GM23338 (cell line): ENCODE measurements around the gene ST6GALNAC3. TPM values are rescaled to one million over a fixed set of nuclear protein-coding genes. Genes with fewer than 3 reads are reported as not detected.

ENCODE experiments used
- ATAC-seq: fragments of 200-7000 bp; cut with Tn5 transposase; 3 replicates; pipeline ENCODE4 v1.9.1; 2020
- DNase-seq: peaks from one replicate; pipeline ENCODE4 v3.0.0-alpha.2; 2015; ENCODE audit warnings: low spot score
- H2AFZ ChIP-seq: fragments of 200-600 bp; sonication (generic); 2 replicates; pipeline ENCODE4 v1.8.0; 2016; ENCODE audit warnings: antibody characterized with exemption, mild to moderate bottlenecking, moderate library complexity
- H3F3A ChIP-seq: fragments of 200-600 bp; sonication (generic); replicated peaks from 2 replicates; pipeline ENCODE4 v1.8.0; 2017; ENCODE audit warnings: antibody characterized with exemption, mixed run types, low read depth
- H3K27ac ChIP-seq: fragments of 200-600 bp; sonication (generic); 2 replicates; pipeline ENCODE4 v1.6.1; 2016; ENCODE audit warnings: low read depth
- H3K27me3 ChIP-seq: fragments of 200-600 bp; sonication (generic); 2 replicates; pipeline ENCODE4 v1.8.0; 2016; ENCODE audit warnings: mild to moderate bottlenecking, mixed run types, moderate library complexity; ENCODE audit not compliant: insufficient read depth
- H3K36me3 ChIP-seq: fragments of 200-600 bp; sonication (generic); 2 replicates; pipeline ENCODE4 v1.8.0; 2016; ENCODE audit warnings: mild to moderate bottlenecking; ENCODE audit not compliant: insufficient read depth
- H3K4me1 ChIP-seq: fragments of 200-600 bp; sonication (generic); 2 replicates; pipeline ENCODE4 v1.8.0; 2016; ENCODE audit warnings: mild to moderate bottlenecking, moderate library complexity; ENCODE audit not compliant: insufficient read depth
- H3K4me2 ChIP-seq: fragments of 200-600 bp; sonication (generic); 2 replicates; pipeline ENCODE4 v1.7.1; 2017; ENCODE audit warnings: mixed run types
- H3K4me3 ChIP-seq: fragments of 200-600 bp; sonication (generic); 2 replicates; pipeline ENCODE4 v1.6.1; 2016; ENCODE audit warnings: mixed run types
- H3K79me2 ChIP-seq: fragments of 200-600 bp; sonication (generic); replicated peaks from 2 replicates; pipeline ENCODE4 v1.8.0; 2017; ENCODE audit warnings: mild to moderate bottlenecking; ENCODE audit not compliant: insufficient read depth
- H3K9me2 ChIP-seq: fragments of 200-600 bp; sonication (generic); 2 replicates; pipeline ENCODE4 v1.8.0; 2017; ENCODE audit not compliant: insufficient read depth
- H4K20me1 ChIP-seq: fragments of 200-600 bp; sonication (generic); replicated peaks from 2 replicates; pipeline ENCODE4 v1.8.0; 2017; ENCODE audit warnings: mild to moderate bottlenecking; ENCODE audit not compliant: insufficient read depth
- H3K27ac Mint-ChIP-seq: 2 replicates; pipeline ENCODE4 v1.8.0; 2020; ENCODE audit warnings: inconsistent platforms, mild to moderate bottlenecking, moderate library complexity, mixed read lengths
- H3K27me3 Mint-ChIP-seq: 3 replicates; pipeline ENCODE4 v1.8.0; 2022; ENCODE audit warnings: low read depth, mild to moderate bottlenecking, moderate library complexity, mixed read lengths, inconsistent platforms; ENCODE audit not compliant: insufficient read depth, poor library complexity
- H3K36me3 Mint-ChIP-seq: 3 replicates; pipeline ENCODE4 v1.8.0; 2021; ENCODE audit warnings: low read depth, mild to moderate bottlenecking, inconsistent platforms, moderate library complexity, mixed read lengths
- H3K4me1 Mint-ChIP-seq: 3 replicates; pipeline ENCODE4 v1.8.0; 2020; ENCODE audit warnings: mild to moderate bottlenecking, inconsistent platforms, mixed read lengths
- H3K4me3 Mint-ChIP-seq: 3 replicates; pipeline ENCODE4 v1.8.0; 2021; ENCODE audit warnings: moderate library complexity, mild to moderate bottlenecking, inconsistent platforms, mixed read lengths
- H3K9me3 Mint-ChIP-seq: 3 replicates; pipeline ENCODE4 v1.8.0; 2020; ENCODE audit warnings: moderate library complexity, mild to moderate bottlenecking, inconsistent platforms, mixed read lengths
- CREB1 ChIP-seq: fragments of 250-450 bp; sonication (Bioruptor Pico); IDR thresholded peaks from 2 replicates; pipeline ENCODE4 v1.5.0; 2020; ENCODE audit warnings: low read depth, mild to moderate bottlenecking, moderate library complexity
- CTCF ChIP-seq, 2 experiments: fragments of 200-600 bp in 1 of 2; sonication (generic) in 1 of 2; conservative IDR thresholded peaks; 2 replicates each; pipeline versions ENCODE4 v1.5.1 to v1.6.1; 2016 to 2017; ENCODE audit warnings: antibody characterized with exemption in 2 of 2, low read depth in 2 of 2, mild to moderate bottlenecking in 2 of 2, moderate library complexity in 1 of 2
- ETS1 ChIP-seq: IDR thresholded peaks from 2 replicates; pipeline ENCODE4 v1.6.1; 2016; ENCODE audit warnings: antibody characterized with exemption
- EZH2 ChIP-seq: fragments of 200-600 bp; sonication (generic); IDR thresholded peaks from one replicate; pipeline ENCODE4 v1.8.0; 2017; ENCODE audit warnings: antibody characterized with exemption, mild to moderate bottlenecking, low read depth; ENCODE audit not compliant: unreplicated experiment
- EZH2phosphoT487 ChIP-seq: fragments of 200-600 bp; sonication (generic); IDR thresholded peaks from one replicate; pipeline ENCODE4 v1.8.1; 2018; ENCODE audit warnings: antibody characterized with exemption; ENCODE audit not compliant: unreplicated experiment
- JUNB ChIP-seq: IDR thresholded peaks from one replicate; pipeline ENCODE4 v1.6.1; 2016; ENCODE audit warnings: antibody characterized with exemption; ENCODE audit not compliant: unreplicated experiment
- NANOG ChIP-seq: IDR thresholded peaks from 2 replicates; pipeline ENCODE4 v1.6.1; 2016; ENCODE audit warnings: antibody characterized with exemption, borderline replicate concordance
- STAT1 ChIP-seq: IDR thresholded peaks from one replicate; pipeline ENCODE4 v1.6.1; 2016; ENCODE audit warnings: antibody characterized with exemption; ENCODE audit not compliant: unreplicated experiment
- ZNF114 ChIP-seq: fragments of 250-450 bp; sonication (Bioruptor Pico); IDR thresholded peaks from 2 replicates; pipeline ENCODE4 v1.5.0; 2020; ENCODE audit warnings: mild to moderate bottlenecking, moderate library complexity
- polyA plus RNA-seq: library from polyadenylated mRNA; unstranded; fragments of >200 nt; fragmentation: Nextera tagmentation; extraction: Ambion mirVana; gene quantifications from 2 replicates; pipeline ENCODE4 v1.2.1, GENCODE V29; 2016
- total RNA-seq: library from RNA; depleted of rRNA; stranded (reverse); fragments of >200 nt; shearing (Covaris generic); gene quantifications from 2 replicates; pipeline ENCODE4 v1.2.3, GENCODE V29; 2014
- TF ChIP-seq, protein P1 (sequence below): fragments of 250-450 bp; sonication (Bioruptor Pico); IDR thresholded peaks from 2 replicates; pipeline ENCODE4 v1.5.0; 2020; ENCODE audit warnings: mild to moderate bottlenecking, moderate library complexity

The ST6GALNAC3 gene
- total and polyA plus RNA-seq, 2 experiments from 2014 or later, result 4.7 to 11.6 TPM

DNA sequence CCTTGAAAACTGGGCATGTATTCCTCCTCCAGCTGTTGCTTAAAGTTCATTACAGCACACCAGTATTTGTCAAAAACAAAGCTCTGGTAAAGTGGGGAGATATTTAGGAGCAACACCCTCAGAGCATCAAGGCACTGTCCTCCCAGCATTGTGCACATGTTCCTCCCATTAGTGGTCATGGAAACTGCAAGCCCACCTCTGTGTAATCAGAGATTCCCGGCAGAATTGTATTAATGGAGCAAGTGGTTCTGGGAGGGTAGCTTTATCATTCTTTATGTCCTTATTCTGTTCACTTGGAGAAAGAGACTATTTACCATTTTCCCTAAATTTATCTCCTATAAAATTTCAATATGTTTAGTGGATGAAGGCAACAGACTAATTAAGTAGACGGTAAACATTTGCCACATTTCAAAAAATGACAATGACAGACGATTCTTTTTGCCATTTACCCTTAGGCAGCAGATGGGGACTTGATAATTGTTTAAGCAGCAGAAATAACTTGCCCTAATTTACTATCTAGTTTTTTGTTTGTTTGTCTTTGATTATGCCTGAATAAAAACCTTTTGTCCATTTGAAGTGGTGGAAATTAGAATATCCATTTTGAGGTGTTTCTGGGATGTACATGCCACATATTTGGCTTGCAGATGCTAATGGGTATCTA lies 503.1 kb downstream of the ST6GALNAC3 start:
- H3K4me3 ChIP-seq, result no peak overlapping the region

More for the DNA sequence above, 503.1 kb downstream of the ST6GALNAC3 start:
- TF ChIP-seq CREB1 (CRISPR knock-in tag) (no peak), NANOG (no peak), EZH2 (no peak), JUNB (no peak), ETS1 (no peak), STAT1 (no peak), EZH2phosphoT487 (no peak), CTCF (conservative IDR thresholded peaks at IDR 0.05; ENCODE audit: low read depth in 2 of 2) (no peak), ZNF114 (CRISPR knock-in tag) (no peak)
- TF ChIP-seq, protein P1, sequence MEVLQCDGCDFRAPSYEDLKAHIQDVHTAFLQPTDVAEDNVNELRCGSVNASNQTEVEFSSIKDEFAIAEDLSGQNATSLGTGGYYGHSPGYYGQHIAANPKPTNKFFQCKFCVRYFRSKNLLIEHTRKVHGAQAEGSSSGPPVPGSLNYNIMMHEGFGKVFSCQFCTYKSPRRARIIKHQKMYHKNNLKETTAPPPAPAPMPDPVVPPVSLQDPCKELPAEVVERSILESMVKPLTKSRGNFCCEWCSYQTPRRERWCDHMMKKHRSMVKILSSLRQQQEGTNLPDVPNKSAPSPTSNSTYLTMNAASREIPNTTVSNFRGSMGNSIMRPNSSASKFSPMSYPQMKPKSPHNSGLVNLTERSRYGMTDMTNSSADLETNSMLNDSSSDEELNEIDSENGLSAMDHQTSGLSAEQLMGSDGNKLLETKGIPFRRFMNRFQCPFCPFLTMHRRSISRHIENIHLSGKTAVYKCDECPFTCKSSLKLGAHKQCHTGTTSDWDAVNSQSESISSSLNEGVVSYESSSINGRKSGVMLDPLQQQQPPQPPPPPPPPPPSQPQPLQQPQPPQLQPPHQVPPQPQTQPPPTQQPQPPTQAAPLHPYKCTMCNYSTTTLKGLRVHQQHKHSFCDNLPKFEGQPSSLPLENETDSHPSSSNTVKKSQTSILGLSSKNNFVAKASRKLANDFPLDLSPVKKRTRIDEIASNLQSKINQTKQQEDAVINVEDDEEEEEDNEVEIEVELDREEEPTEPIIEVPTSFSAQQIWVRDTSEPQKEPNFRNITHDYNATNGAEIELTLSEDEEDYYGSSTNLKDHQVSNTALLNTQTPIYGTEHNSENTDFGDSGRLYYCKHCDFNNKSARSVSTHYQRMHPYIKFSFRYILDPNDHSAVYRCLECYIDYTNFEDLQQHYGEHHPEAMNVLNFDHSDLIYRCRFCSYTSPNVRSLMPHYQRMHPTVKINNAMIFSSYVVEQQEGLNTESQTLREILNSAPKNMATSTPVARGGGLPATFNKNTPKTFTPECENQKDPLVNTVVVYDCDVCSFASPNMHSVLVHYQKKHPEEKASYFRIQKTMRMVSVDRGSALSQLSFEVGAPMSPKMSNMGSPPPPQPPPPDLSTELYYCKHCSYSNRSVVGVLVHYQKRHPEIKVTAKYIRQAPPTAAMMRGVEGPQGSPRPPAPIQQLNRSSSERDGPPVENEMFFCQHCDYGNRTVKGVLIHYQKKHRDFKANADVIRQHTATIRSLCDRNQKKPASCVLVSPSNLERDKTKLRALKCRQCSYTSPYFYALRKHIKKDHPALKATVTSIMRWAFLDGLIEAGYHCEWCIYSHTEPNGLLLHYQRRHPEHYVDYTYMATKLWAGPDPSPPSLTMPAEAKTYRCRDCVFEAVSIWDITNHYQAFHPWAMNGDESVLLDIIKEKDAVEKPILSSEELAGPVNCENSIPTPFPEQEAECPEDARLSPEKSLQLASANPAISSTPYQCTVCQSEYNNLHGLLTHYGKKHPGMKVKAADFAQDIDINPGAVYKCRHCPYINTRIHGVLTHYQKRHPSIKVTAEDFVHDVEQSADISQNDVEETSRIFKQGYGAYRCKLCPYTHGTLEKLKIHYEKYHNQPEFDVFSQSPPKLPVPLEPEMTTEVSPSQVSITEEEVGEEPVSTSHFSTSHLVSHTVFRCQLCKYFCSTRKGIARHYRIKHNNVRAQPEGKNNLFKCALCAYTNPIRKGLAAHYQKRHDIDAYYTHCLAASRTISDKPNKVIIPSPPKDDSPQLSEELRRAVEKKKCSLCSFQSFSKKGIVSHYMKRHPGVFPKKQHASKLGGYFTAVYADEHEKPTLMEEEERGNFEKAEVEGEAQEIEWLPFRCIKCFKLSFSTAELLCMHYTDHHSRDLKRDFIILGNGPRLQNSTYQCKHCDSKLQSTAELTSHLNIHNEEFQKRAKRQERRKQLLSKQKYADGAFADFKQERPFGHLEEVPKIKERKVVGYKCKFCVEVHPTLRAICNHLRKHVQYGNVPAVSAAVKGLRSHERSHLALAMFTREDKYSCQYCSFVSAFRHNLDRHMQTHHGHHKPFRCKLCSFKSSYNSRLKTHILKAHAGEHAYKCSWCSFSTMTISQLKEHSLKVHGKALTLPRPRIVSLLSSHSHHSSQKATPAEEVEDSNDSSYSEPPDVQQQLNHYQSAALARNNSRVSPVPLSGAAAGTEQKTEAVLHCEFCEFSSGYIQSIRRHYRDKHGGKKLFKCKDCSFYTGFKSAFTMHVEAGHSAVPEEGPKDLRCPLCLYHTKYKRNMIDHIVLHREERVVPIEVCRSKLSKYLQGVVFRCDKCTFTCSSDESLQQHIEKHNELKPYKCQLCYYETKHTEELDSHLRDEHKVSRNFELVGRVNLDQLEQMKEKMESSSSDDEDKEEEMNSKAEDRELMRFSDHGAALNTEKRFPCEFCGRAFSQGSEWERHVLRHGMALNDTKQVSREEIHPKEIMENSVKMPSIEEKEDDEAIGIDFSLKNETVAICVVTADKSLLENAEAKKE (CRISPR knock-in tag), result no peak
- Histone ChIP-seq H3F3A (no peaks in the 10 kb centered on the region), H3K4me1 (peaks cover 31% of the 10 kb centered on the region), H3K27ac (no peak overlapping the region), H3K9me2 (no peaks in the 10 kb centered on the region), H3K4me2 (no peak overlapping the region), H2AFZ (no peak overlapping the region), H3K27me3 (no peaks in the 10 kb centered on the region), H4K20me1 (no peaks in the 10 kb centered on the region), H3K36me3 (no peaks in the 10 kb centered on the region), H3K79me2 (no peaks in the 10 kb centered on the region)
- no peak overlapping the region for H3K27ac Mint-ChIP-seq
- H3K9me3 Mint-ChIP-seq, result no peaks in the 10 kb centered on the region
- DNase-seq (no peak), ATAC-seq (no peak)
- H3K4me1 Mint-ChIP-seq, result peaks cover 49% of the 10 kb centered on the region
- H3K27me3 Mint-ChIP-seq, result no peaks in the 10 kb centered on the region
- no peak overlapping the region for H3K4me3 Mint-ChIP-seq
- no peaks in the 10 kb centered on the region for H3K36me3 Mint-ChIP-seq
